HEK293T (cell line): Measurements from ENCODE around the gene CRISP2.

Experiments
- CTCF ChIA-PET: fragments of 350-600 bp; formaldehyde crosslinking; extraction: SDS; loops from one replicate; lab custom pipeline; 2021; ENCODE audit warnings: antibody characterized with exemption, inconsistent platforms; lab: Yijun Ruan, JAX
- POLR2A ChIA-PET: fragments of 350-600 bp; formaldehyde crosslinking; extraction: SDS; loops from one replicate; lab custom pipeline; 2020; ENCODE audit warnings: antibody characterized with exemption, inconsistent platforms; lab: Yijun Ruan, JAX
- DNase-seq: peaks from one replicate; pipeline ENCODE4 v3.0.0; 2012; ENCODE audit warnings: mixed read lengths; ENCODE audit errors: extremely low spot score
- ARNT ChIP-seq: fragments of 450-650 bp; IDR thresholded peaks from 2 replicates; pipeline ENCODE4 v1.6.1; 2017; ENCODE audit warnings: mild to moderate bottlenecking
- BHLHE40 ChIP-seq: fragments of 450-650 bp; IDR thresholded peaks from 2 replicates; pipeline ENCODE4 v1.6.1; 2016; ENCODE audit warnings: mild to moderate bottlenecking, moderate library complexity, borderline replicate concordance
- CTBP1 ChIP-seq: fragments of 450-650 bp; IDR thresholded peaks from 2 replicates; pipeline ENCODE4 v1.6.1; 2016; ENCODE audit warnings: borderline replicate concordance
- ELF4 ChIP-seq: fragments of 450-650 bp; IDR thresholded peaks from 2 replicates; pipeline ENCODE4 v1.6.1; 2017; ENCODE audit warnings: antibody characterized with exemption
- FOXA1 ChIP-seq: fragments of 450-650 bp; IDR thresholded peaks from 2 replicates; pipeline ENCODE4 v1.6.1; 2016; ENCODE audit warnings: mild to moderate bottlenecking
- FOXK2 ChIP-seq: fragments of 450-650 bp; IDR thresholded peaks from 2 replicates; pipeline ENCODE4 v1.6.1; 2016; ENCODE audit warnings: mild to moderate bottlenecking
- FOXM1 ChIP-seq: fragments of 450-650 bp; IDR thresholded peaks from 2 replicates; pipeline ENCODE4 v1.6.1; 2017; ENCODE audit warnings: mild to moderate bottlenecking, borderline replicate concordance
- HDGF ChIP-seq: fragments of 450-650 bp; IDR thresholded peaks from 2 replicates; pipeline ENCODE4 v1.6.1; 2017; ENCODE audit warnings: antibody characterized with exemption, borderline replicate concordance
- L3MBTL2 ChIP-seq: fragments of 450-650 bp; conservative IDR thresholded peaks from 2 replicates; pipeline ENCODE4 v1.6.1; 2016; ENCODE audit warnings: mild to moderate bottlenecking
- NFRKB ChIP-seq: fragments of 450-650 bp; IDR thresholded peaks from 2 replicates; pipeline ENCODE4 v1.6.1; 2016; ENCODE audit warnings: mild to moderate bottlenecking, moderate library complexity
- SP1 ChIP-seq: fragments of 450-650 bp; IDR thresholded peaks from 2 replicates; pipeline ENCODE4 v1.6.1; 2017
- TARDBP ChIP-seq: fragments of 450-650 bp; IDR thresholded peaks from 2 replicates; pipeline ENCODE4 v1.6.1; 2016
- ZNF384 ChIP-seq: fragments of 450-650 bp; IDR thresholded peaks from 2 replicates; pipeline ENCODE4 v1.6.1; 2016

The CRISP2 gene

GRCh38 chr6:49645139-49645538 lies 68.2 kb downstream of the CRISP2 start:
- ChIA-PET CTCF (no interaction called here), POLR2A (no interaction called here)
- DNase-seq, result no peak
- TF ChIP-seq FOXM1, result no peak
- no peak for TF ChIP-seq L3MBTL2
- no peak for TF ChIP-seq BHLHE40
- no peak for TF ChIP-seq NFRKB
- TF ChIP-seq FOXA1, result no peak
- no peak for TF ChIP-seq SP1
- TF ChIP-seq CTBP1, result no peak
- no peak for TF ChIP-seq ELF4
- no peak for TF ChIP-seq TARDBP
- TF ChIP-seq FOXK2, result no peak
- TF ChIP-seq HDGF, result no peak
- TF ChIP-seq ARNT, result no peak
- TF ChIP-seq ZNF384, result no peak
